HK-2 (cell line): ENCODE data around the gene NUCB1.
"Not testable (repeated sequence)": the region's sequence is repeated elsewhere in the genome, so short reads cannot be mapped to it uniquely, and the experiment has no call there.

ENCODE experiments used
- DNase-seq: peaks from one replicate; pipeline ENCODE4 v3.0.0-alpha.2; 2018; ENCODE audit not compliant: unreplicated experiment

NUCB1 gene

GRCh38 chr19:48899781-48900476 is at the start of gene NUCB1:
Gene NUCB1, plus strand, starts transcription at chr19:48900312. Its CDS starts 485 bp downstream, at chr19:48900797.
- DNase-seq, result peak; percentile 99

GRCh38 chr19:48852292-48852691 is 47.8 kb upstream of the NUCB1 start:
- DNase-seq, result no peak

GRCh38 chr19:48853483-48853882 is 46.6 kb upstream of the NUCB1 start:
- DNase-seq, result no peak

- DNase-seq, result no peak
Measured at GRCh38 chr19:48854103-48854502, 46.0 kb upstream of the NUCB1 start.

- no peak for DNase-seq
Measured at GRCh38 chr19:48856921-48857320, 43.2 kb upstream of the NUCB1 start.

- no peak for DNase-seq
Measured at GRCh38 chr19:48858984-48859710, 41.0 kb upstream of the NUCB1 start.

- no peak for DNase-seq
Measured at GRCh38 chr19:48859711-48860572, 40.2 kb upstream of the NUCB1 start.

GRCh38 chr19:48861313-48861712 is 38.8 kb upstream of the NUCB1 start:
- no peak for DNase-seq

- no peak for DNase-seq
Measured at GRCh38 chr19:48862827-48863226, 37.3 kb upstream of the NUCB1 start.

- DNase-seq, result no peak
Measured at GRCh38 chr19:48866692-48867091, 33.4 kb upstream of the NUCB1 start.

GRCh38 chr19:48867123-48867745 is 32.9 kb upstream of the NUCB1 start:
- no peak for DNase-seq

GRCh38 chr19:48867746-48868113 is 32.4 kb upstream of the NUCB1 start:
- no peak for DNase-seq

- peak; percentile 49 for DNase-seq
Measured at GRCh38 chr19:48868114-48868886, 31.8 kb upstream of the NUCB1 start, which contains the start of gene PLEKHA4. Gene PLEKHA4, minus strand, starts transcription at chr19:48868617. Its CDS starts 997 bp downstream, at chr19:48867620.

GRCh38 chr19:48870048-48870447 is 30.1 kb upstream of the NUCB1 start:
- DNase-seq, result no peak

GRCh38 chr19:48871471-48872181 is 28.5 kb upstream of the NUCB1 start:
- DNase-seq, result not testable (repeated sequence)

- DNase-seq, result peak; percentile 98
Measured at GRCh38 chr19:48872182-48872883, 27.8 kb upstream of the NUCB1 start, which contains the start of gene PPP1R15A. Gene PPP1R15A, plus strand, starts transcription at chr19:48872421. Its CDS starts 813 bp downstream, at chr19:48873234.

GRCh38 chr19:48872884-48873475 is 27.1 kb upstream of the NUCB1 start:
- peak; percentile 73 for DNase-seq

- no peak for DNase-seq
Measured at GRCh38 chr19:48873476-48874302, 26.4 kb upstream of the NUCB1 start.
